ENCODE data around the gene ABLIM3.

The ABLIM3 gene

DNA sequence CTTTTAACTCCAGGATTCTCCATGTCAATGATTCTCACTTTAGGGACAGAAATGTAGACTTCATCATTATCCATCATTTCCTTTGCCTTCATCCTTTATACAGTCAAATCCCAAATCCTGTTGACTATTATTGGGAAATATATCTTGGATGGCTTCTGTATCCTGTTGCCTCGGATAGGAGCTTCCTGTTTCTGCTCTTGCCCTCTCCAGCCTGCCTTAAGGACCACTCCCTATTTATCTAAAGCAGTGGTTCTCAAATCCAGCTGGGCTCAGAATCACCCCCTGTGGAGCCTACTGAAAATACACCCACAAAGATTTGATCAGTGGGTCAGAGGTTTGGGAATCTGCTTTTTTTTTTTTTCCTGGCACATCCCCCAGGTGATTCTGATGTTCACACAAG lies 138.8 kb downstream of the ABLIM3 start:
- DNase-seq (ENCODE audit: low read depth in 2 of 2): no peak

DNA sequence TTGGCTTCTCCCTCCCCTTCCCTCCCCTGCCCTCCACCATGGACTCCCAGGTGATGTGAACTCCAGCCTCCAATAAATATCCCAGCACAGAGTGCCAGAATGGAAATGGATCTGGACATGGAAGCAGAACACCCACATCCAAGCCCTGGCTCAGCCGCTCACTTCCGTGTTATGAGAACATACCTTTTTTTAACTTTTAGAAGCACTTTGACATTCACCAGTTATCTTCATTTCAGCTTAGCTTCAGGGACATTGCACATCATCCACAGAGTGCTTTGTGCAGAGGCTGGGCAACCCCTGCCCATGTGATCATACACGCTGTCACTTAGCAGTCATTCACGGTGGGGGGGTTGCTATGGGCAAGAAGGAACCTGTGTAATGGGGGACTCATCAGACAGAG lies 139.5 kb downstream of the ABLIM3 start:
- DNase-seq (ENCODE audit: low read depth in 2 of 2): no peak

DNA sequence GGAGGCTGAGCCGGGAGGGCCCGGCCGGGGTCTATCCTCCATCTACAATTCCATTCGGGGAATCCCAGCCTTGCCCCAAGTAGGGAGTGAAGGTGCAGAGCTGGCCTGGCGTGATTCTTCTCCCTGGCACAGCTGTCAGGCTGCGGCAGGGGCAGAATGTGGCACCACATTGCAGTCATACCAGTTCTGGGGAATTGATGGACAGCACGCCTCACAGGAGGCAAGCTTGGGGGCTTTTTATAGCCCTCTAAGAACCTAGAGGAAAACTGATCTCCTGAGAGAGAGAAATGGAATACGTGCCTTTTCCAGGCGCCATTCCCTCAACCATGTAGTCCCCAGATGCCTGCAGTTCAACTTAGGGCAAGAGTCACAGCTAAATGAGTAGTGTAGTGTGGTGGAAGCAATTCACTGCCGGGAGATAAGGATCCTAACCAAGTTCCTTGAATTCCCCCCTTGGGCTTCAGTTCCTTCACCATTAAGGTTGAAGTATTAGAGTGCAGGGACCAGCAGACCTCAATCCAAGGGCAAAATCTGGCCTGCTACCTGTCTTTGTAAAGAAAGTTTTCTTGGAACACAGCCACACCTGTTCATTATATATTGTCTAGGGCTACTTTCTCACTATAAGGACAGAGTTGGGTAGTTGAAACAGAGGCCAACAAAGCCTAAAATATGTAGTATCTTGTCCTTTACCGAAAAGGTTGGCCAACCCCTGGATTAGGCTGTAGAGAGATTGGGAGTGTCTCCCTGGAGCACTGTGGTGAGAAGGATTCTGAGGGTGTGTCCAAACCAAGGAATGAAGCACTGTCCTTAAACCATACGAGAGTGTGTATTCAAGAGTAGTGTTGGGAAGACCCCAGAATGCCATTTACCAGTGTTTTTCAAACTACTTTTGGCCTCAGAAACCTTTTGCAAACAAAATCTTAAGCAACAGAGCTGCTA lies 141.0 kb downstream of the ABLIM3 start:
- no peak for DNase-seq (ENCODE audit: low read depth in 2 of 2)

DNA sequence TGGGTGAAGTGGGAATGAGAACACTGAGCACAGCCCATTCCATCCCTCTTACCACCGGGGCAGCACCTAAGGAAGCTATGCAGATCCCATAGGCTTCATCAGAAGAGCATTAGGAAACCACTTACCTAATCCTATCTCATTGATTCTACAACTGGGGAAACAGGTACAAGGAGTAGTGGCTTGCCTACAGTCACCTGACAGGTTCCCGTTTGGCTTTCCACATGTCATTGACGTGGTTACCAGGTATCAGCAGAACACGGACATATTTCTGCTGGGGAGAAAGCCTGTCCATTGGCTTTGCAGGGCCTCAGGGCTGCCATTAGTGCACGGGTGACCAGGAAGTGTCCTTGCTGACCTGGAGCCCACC lies 141.7 kb downstream of the ABLIM3 start:
- DNase-seq (ENCODE audit: low read depth in 2 of 2): no peak

DNA sequence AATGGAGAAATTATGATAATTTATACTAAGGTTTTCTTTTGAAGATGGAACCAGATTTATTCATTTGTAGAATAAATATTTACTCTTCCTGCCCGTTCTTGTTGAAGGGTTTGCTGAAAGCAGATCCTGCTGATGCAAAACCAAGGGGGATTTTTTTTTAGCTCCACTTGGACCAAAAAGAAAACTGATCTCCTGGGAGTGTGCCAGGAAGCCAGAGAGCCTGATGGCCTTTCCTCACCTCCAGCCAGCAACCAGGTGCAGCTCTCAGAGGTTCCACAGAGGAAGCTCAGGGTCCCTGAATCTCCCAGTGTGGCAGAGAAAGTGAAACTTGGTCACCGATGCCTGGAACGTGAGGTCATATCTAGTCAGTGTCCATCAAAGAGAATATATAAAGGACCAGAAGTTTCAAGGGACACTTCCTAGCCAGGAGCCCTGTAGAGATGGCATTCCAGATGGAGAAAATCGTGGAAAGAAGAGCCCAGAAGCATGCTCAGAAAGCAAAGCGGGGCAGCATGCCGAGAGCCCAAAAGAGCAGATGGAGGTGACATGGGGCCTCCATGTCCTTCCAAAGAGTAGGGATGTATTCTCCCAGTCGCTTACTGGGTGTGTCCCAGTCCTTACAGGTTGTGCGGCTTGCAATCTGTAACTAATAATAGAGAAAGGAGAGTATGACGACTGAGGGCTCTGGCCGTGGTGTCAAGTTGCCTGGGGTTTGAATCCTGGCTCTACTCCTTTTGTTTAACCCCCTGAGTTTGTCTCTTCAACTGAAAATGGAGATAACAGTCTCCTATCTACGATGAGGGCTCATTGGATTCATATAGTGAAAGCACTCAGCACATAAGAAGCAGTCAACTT lies 142.6 kb downstream of the ABLIM3 start:
- no peak for DNase-seq (ENCODE audit: low read depth in 2 of 2)

DNA sequence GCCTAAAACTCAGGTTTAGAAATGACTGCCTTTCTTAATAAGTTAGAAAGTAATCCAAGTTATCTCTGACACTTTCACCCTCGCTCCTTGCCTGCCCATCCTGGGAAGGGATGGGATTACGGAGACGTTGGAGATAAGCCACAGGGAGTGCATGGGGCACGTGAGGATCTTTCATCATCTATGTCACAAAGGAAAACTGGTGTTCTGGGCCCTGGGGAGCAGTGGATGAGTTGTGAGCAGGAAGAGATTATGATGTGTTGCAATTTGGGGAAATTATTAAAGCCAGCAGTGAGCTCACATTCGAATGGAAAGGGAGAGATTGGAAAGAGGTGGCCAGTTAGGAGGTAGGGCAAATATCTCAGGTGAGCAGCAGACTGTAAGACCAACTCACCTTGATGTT lies 143.2 kb downstream of the ABLIM3 start:
- no peak for DNase-seq (ENCODE audit: low read depth in 2 of 2)

DNA sequence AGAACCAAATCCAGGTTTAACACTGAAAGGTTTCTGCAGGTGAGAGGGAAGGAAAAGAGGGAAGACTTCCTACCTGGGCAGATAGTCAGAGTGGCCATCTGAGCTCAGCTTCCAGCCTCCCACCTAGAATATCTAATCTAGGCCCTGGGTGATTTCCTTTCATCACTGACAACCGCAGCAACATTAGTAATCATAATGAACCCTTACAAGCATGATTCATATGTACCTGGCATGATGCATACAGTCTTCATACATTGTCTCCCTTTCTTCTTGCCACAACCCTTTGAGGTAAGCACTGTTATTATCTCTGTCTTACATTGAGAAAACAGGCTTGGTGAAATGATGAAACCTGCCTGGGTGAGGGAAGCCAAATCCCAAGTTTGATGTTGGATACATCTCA lies 143.9 kb downstream of the ABLIM3 start:
- no peak for DNase-seq (ENCODE audit: low read depth in 2 of 2)

DNA sequence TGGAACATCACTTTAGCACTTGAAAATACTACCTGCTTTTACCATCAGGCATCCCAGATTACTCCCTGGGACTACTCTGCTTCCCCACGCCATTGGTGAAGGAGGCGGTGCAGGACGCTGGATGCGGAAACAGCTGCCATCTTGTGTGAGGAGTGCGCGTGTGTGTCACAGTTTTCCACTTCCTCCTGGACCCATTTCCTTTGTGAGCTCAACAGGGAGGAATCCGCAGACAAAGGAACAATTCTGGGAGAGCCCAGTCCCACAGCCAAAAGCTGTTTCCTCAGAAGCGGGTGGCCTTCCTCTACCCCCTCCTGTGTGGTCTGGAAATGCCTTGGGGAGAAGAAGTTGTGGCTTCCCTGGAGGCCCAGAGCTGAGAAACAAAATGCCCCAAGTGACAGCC lies 147.1 kb downstream of the ABLIM3 start:
- DNase-seq (ENCODE audit: low read depth in 2 of 2): no peak

DNA sequence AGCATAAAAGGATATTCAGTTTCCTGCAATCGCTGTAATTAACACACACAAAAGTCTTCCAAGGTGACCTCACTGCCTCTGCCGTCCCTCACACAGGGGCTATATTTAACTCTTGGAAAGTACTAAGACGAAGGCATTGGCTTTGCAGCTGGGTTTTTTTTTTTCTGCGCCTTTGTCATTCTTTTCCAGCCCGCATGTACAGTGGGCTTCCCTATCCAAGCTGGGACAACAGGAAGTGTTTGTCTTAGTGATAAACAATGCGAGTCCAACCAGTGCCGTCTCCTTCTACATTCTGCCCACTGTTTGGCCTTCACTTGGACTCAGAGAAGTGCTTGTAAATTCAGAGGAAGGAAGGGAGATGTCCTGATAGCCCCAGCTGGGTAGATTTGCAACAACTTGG lies 148.0 kb downstream of the ABLIM3 start:
- DNase-seq (ENCODE audit: low read depth in 2 of 2): no peak

DNA sequence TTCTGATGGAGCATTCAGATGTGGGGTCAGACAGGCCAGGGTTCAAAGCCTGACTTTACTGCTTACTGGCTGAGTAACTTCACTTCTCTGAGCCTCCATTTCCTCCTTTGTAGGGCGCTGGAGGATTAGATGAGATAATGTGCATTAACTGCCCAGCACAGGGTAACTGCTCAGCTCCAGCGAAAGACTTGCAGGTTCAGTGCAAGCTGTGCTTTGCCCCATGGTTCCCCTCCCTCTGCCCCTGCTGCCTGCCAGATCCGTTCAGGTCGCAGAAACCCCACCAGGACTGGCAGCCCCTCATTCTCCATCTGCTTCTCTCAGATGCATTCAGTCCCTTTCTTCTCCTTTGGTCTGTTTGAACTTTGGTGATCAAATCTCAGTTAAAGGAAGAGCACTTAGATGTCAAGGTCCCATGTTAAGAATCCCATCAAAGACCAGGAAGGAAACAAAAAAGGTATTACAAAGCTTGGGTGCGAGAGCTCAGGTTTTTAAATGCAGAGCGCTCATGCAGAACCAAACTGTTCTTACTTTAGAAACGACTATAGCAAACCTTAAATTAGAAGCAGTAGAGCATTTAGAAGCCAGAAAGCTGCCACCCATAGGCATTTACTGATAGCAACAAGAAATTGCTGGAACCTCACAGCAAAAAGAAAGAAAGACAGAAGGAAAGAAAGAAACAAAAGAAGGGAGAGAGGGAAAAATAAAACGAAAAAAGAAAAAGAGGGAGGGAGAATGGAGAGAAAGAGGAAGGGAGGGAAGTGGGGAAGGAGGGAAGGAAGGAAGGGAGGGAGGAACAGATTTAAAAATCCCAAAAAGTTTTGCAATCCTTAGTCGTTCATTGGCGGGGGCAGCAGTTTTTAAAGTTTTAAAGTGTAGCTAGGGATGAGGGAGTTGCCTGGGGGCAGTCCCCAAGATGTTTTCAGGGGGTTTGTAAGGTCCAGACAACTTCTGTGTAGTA lies 153.9 kb downstream of the ABLIM3 start:
- DNase-seq (ENCODE audit: low read depth in 2 of 2): no peak

DNA sequence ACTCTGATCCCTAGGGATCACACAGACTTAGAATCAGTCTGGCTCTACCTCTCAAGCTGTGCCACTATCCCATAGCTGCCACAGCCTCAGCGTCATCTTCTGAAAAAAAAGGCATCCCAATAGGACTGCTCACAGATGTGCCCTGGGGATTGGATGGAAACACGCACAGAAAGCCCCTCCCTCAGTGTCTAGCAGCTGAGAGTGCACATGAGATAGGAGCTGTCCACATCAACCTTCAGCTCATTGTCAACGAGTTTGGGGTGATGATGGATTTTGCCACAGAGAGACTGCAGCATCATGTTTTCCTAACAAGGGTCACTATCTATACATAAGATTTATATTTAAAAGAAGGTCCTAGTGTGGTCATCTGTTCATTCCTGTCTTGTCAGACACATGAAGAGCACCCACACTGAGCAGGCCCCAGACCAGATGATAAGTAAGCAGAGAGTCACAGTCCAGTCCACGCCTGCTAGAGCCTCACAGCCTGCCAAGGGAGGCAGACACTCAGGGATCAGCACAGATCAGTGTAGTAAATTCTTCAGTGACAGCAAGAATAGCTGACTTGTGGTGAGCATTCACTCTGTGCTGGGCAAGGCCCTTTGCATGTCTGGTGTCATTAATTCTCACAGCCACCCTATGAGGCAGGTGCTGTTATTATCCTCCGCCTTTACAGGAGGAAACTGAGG lies 156.2 kb downstream of the ABLIM3 start:
- DNase-seq (ENCODE audit: low read depth in 2 of 2): no peak

DNA sequence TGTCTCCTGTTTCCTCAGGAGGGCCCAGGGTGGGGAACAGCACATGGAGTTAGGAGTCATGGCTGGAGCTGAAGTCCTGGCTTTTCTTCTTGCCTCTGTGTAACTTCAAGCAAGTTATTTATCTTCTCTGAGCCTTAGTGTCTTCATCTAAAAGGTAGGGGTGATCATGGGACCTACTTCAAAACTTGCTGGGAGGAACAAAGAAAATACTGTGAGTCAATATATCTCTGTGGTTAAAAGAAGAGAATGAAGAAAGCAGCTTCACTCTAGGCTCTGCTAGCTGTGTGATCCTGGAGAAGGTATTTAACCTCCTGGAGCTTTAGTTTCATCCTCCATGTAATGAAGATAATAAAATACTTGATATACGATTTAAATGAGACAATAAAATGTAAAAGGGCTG lies 156.9 kb downstream of the ABLIM3 start:
- DNase-seq (ENCODE audit: low read depth in 2 of 2): no peak

DNA sequence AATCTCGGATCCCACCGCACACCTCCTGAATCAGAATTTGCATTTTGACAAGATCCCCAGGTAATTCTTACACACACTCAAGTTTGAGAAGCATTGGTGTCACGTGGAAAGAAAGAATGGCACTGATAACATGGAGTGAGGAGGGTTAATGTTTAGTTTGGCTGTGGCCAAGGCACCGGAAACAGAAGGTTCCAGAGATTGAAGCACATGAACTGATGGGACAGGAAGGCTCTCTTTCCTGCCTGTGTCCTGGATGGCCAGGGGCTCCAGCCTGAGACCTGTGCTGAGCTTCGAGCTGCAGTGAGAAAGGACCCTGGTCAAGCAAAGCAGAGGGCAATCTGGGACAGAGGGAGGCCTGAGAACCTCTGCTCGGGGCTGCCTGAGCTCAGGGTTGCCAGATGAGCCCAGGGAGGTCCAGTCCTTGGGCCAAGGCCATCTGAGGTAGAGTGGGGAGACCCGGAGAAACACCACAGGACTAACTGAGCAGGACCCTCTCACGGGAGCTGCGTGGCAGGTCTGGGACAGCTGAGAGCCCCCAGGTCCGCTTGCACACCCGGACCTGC lies 157.6 kb downstream of the ABLIM3 start:
- DNase-seq (ENCODE audit: low read depth in 2 of 2): no peak

DNA sequence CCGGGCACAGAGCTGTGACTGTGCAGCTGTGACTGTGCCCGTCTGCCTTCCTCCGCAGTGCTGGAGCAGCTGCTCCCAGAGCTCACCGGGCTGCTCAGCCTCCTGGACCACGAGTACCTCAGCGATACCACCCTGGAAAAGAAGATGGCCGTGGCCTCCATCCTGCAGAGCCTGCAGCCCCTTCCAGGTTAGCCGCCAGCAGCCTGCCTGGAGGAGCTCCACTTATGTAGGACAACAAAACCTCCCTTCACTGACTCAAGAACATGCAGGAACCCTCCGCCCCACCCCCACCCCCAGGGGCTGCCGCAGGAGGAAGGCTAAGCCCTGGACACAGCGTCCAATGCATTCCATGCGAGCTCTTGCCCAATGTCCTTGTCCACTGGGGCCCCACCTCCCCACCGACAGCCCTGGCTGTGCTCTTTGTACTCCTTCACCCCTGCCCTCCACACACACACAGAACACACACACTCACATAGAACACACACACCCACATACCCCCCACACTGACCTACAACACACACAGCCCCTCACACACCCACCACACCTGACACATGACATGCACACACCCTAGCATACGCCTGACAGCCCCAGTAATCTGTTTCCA lies 158.3 kb downstream of the ABLIM3 start:
- no peak for DNase-seq (ENCODE audit: low read depth in 2 of 2)

DNA sequence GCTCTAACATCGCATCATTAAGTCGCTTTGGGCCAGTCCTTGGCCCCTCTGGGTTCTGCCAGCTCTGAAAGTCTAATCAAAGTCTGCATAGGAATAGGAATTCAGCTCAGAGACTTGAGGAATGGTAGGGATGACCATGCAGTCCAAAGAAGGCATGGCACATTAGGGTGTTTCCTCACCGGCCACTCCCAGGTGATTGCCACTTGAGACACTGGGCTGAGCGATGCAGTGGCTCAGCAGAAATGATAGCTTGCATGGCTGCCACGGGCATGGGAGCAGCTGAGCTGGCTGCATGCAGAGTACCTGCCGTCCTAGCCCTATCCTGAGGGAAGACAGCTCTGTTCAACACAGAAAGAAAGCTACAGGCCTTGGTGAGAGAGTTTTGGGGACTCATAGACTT lies 159.1 kb downstream of the ABLIM3 start:
- no peak for DNase-seq (ENCODE audit: low read depth in 2 of 2)

DNA sequence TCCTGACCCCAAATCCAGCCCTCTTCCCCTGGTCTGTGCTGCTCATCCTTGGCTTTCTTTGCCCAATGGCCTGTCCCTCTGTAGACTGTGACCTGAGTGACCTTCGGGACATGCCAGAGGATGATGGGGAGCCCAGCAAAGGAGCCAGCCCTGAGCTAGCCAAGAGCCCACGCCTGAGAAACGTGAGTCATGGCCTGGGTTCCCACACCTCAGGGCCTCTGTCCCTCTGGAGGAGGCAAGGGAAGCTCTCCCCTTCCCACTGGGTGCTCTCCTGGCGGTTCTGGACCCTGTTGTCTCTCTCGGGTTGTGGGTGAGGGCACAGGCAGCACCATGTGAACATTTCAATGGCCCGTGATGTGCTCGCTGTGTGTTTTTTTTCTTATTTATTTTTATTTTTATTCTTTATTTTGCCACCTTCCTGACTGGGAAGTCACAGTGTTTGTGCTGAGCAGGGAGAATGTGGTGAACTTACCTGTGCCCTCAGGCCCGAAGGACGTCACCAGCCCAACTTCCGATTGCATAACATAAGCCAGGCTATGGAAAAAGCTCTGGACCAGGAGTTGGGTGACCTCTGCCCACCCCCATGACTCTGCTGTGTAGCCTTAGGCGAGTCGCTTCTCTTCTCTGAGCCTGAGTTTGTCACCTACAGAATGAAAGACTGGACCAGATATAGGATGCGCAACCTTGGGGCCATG lies 159.9 kb downstream of the ABLIM3 start:
- no peak for DNase-seq (ENCODE audit: low read depth in 2 of 2)

DNA sequence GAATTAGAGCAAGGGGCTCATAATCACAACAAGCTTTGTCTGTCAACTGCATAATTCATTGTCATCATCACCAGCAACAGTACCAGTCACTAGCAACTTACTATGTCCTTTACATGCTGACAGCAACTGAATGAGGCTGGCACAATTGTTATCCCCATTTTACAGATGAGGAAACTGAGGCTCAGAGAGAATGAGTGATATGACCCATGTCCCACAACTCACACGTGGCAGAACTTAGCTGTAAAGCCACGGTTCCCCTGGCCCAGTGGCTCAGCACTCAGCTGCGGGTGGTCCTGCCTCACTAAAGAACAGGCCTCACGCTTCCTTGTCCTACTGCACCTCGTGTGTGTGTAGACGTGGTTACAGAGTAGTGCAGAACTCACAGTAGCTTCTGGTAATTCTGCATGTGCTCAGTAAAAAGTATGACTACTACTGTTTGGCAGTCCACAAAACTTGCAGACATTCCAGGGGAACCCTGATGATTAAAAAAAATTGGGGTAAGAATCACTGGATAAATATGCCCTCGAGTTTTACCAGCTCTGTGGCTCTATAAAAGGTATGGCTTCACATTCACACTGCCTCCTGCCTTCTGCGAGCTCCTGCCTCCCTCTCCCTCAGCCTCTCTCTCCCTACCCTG lies 160.6 kb downstream of the ABLIM3 start:
- no peak for DNase-seq (ENCODE audit: low read depth in 2 of 2)

DNA sequence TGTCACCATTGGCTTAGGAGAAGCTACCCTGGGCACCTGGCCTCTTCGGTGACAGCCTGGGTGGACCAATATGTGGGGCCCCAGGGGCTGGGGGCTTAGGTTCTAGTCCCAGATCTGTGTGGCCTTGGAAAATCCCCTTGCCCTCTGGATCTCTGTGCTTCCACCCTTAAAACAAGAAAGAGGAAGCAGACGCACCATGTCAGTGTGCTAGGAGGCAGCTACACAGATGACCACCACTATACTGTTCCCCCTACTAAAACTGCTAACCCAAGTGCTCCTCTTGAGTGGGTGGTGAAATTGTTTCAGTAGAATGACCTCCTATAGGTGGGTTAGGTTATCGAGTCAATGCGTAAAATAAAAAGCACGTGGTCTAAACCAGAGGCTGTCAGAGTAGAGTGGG lies 161.3 kb downstream of the ABLIM3 start:
- no peak for DNase-seq (ENCODE audit: low read depth in 2 of 2)

DNA sequence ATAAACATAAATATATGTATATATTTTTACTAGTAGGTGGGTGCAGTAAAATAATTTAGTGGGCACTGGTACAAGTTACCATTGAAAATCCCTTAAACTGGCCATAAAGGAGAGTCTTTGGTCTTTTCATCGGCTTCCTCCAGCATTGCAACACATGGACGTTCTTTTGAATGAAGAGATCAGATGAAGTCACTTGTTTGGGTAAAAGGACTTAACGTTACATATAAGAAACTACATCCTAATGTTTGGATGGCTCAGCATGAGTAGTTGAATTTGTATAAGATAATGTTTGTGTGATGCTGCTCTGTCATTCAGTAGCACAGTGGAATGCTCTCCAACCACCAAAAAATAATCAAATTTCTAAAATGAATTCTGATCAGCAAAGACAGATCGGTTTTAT lies 161.9 kb downstream of the ABLIM3 start:
- no peak for DNase-seq (ENCODE audit: low read depth in 2 of 2)

Data from stimulated activated CD8-positive, alpha-beta memory T cell treated with anti-CD3 and anti-CD28 coated beads, Interleukin-7, amount 100 ng/mL, for 4 hours (primary cell).